GM12878 (cell line): ENCODE measurements around the gene VTA1. TPM values are rescaled to one million over a fixed set of nuclear protein-coding genes. Genes with fewer than 3 reads are reported as not detected.

Source experiments
- ATAC-seq: fragments of 200-7000 bp; cut with Tn5 transposase; 3 replicates; pipeline ENCODE4 v1.9.1; 2020; ENCODE audit warnings: mild to moderate bottlenecking, moderate library complexity
- BruUV-seq: library from RNA; stranded (reverse); fragments of 400-500 nt; replicated peaks from 2 replicates; lab custom pipeline; 2021; lab: Mats Ljungman, UMichigan
- CTCF ChIA-PET: fragments of 300-600 bp; sonication (Branson Sonifier 250); formaldehyde crosslinking; extraction: SDS; loops from one replicate; lab custom pipeline; 2021; ENCODE audit warnings: inconsistent platforms; lab: Yijun Ruan, JAX
- POLR2A ChIA-PET: fragments of 350-600 bp; formaldehyde crosslinking; extraction: SDS; loops from one replicate; lab custom pipeline; 2021; ENCODE audit warnings: inconsistent platforms; lab: Charles Lee
- RAD21 ChIA-PET: fragments of 300-600 bp; sonication (Branson Sonifier 250); formaldehyde crosslinking; loops from one replicate; lab custom pipeline; 2023; ENCODE audit warnings: antibody characterized with exemption; ENCODE audit not compliant: unreplicated experiment; lab: Charles Lee
- SMC1A ChIA-PET: fragments of 300-600 bp; sonication (Branson Sonifier 250); formaldehyde crosslinking; loops from one replicate; lab custom pipeline; 2023; ENCODE audit not compliant: unreplicated experiment, uncharacterized antibody; lab: Charles Lee
- DNase-seq: peaks from one replicate; pipeline ENCODE4 v3.0.0-alpha.2; 2011; ENCODE audit warnings: low read depth, low spot score
- FAIRE-seq: peaks from 3 replicates; lab custom pipeline; 2011; peaks lifted over from hg19 to GRCh38; lab: Jason Lieb, UNC
- H2AFZ ChIP-seq: 2 replicates; pipeline ENCODE4 v1.6.0; 2011; ENCODE audit warnings: low read depth, low read length, control low read depth; ENCODE audit not compliant: control insufficient read depth
- H3K27ac ChIP-seq: 2 replicates; pipeline ENCODE4 v1.5.1; 2011; ENCODE audit warnings: control low read depth; ENCODE audit not compliant: control insufficient read depth, insufficient read depth
- H3K27me3 ChIP-seq, 2 experiments: replicated peaks in 1 of 2; 2 replicates each; pipeline versions ENCODE4 v1.6.0 to v1.6.1; 2011; ENCODE audit warnings: low read length in 1 of 2; ENCODE audit not compliant: control insufficient read depth in 2 of 2, insufficient read depth in 2 of 2
- H3K36me3 ChIP-seq, 2 experiments: 2 replicates each; pipeline ENCODE4 v1.5.1; 2011; ENCODE audit warnings: low read length in 1 of 2; ENCODE audit not compliant: control insufficient read depth in 2 of 2, insufficient read depth in 2 of 2
- H3K4me1 ChIP-seq: 2 replicates; pipeline ENCODE4 v1.6.1; 2011; ENCODE audit warnings: mild to moderate bottlenecking, low read length, moderate library complexity, mixed read lengths; ENCODE audit not compliant: control insufficient read depth, insufficient read depth
- H3K4me2 ChIP-seq: 2 replicates; pipeline ENCODE4 v1.6.0; 2011; ENCODE audit warnings: control low read depth; ENCODE audit not compliant: control insufficient read depth, insufficient read depth
- H3K4me3 ChIP-seq: fragments of 200-600 bp; sonication (generic); 2 replicates; pipeline ENCODE4 v1.5.1; 2016
- H3K79me2 ChIP-seq: 2 replicates; pipeline ENCODE4 v1.6.0; 2011; ENCODE audit warnings: low read length; ENCODE audit not compliant: control insufficient read depth, insufficient read depth
- H3K9ac ChIP-seq: 2 replicates; pipeline ENCODE4 v1.8.0; 2011; ENCODE audit warnings: low read length, control low read depth, mixed read lengths; ENCODE audit not compliant: control insufficient read depth, insufficient read depth
- H3K9me3 ChIP-seq: replicated peaks from 3 replicates; pipeline ENCODE4 v1.5.1; 2011; ENCODE audit warnings: mild to moderate bottlenecking, low read length; ENCODE audit not compliant: control insufficient read depth, insufficient read depth
- H4K20me1 ChIP-seq: 2 replicates; pipeline ENCODE4 v1.6.0; 2011; ENCODE audit not compliant: control insufficient read depth, insufficient read depth
- BMI1 ChIP-seq: fragments of 450-650 bp; IDR thresholded peaks from 2 replicates; pipeline ENCODE4 v1.6.1; 2016; ENCODE audit warnings: mild to moderate bottlenecking, moderate library complexity, borderline replicate concordance
- CREB1 ChIP-seq: IDR thresholded peaks from 2 replicates; pipeline ENCODE4 v1.6.1; 2012; ENCODE audit warnings: low read depth, mild to moderate bottlenecking, inconsistent platforms
- ESRRA ChIP-seq: IDR thresholded peaks from 2 replicates; pipeline ENCODE4 v1.6.1; 2012; ENCODE audit warnings: mild to moderate bottlenecking, low read length, improper control_type of control experiment
- IRF5 ChIP-seq: fragments of 450-650 bp; IDR thresholded peaks from 2 replicates; pipeline ENCODE4 v1.6.1; 2017; ENCODE audit warnings: borderline replicate concordance
- SUZ12 ChIP-seq: fragments of 200-600 bp; sonication (generic); IDR thresholded peaks from one replicate; pipeline ENCODE4 v1.6.1; 2018; ENCODE audit warnings: antibody characterized with exemption, mild to moderate bottlenecking; ENCODE audit not compliant: unreplicated experiment
- USF2 ChIP-seq: IDR thresholded peaks from 2 replicates; pipeline ENCODE4 v1.6.1; 2011; ENCODE audit warnings: low read depth, low read length, improper control_type of control experiment, borderline replicate concordance
- ZNF217 ChIP-seq: fragments of 450-650 bp; IDR thresholded peaks from 2 replicates; pipeline ENCODE4 v1.6.1; 2017; ENCODE audit warnings: antibody characterized with exemption, mild to moderate bottlenecking
- WGBS: methylation state at CpG from one replicate; pipeline ENCODE4 v1.1.6; 2016; ENCODE audit warnings: low lambda C conversion rate; ENCODE audit not compliant: insufficient replicate concordance, insufficient coverage; ENCODE audit errors: missing lambda C conversion rate; 5-methylcytosine and 5-hydroxymethylcytosine counted together
- in situ Hi-C: fragments of 300-500 bp; cut with MboI; formaldehyde crosslinking; loops from 9 replicates; pipeline ENCODE4 v1.14.3; 2018; ENCODE audit warnings: mixed read lengths
- intact Hi-C: fragments of 100-400 bp; cut with micrococcal nuclease; formaldehyde crosslinking; loops from one replicate; pipeline ENCODE4 v1.14.2; 2022; ENCODE audit not compliant: unreplicated experiment
- polyA plus RNA-seq, 11 experiments: library from polyadenylated mRNA; depleted of rRNA in 4 of 11; unstranded in 6 of 11; stranded (reverse) in 5 of 11; fragments of >200 nt; fragmentation: Nextera tagmentation in 4 of 11; fragmentation: Illumina TruSeq in 1 of 11; extraction: Ambion mirVana in 4 of 11; extraction: Trizol in 1 of 11; gene quantifications; 1 replicate in 1 of 11; 2 replicates in 10 of 11; pipeline versions ENCODE4 v1.2.1 to v1.2.3, GENCODE V29; 2011 to 2016; ENCODE audit warnings: inconsistent platforms in 2 of 11, missing spikeins in 2 of 11, low read depth in 1 of 11
- total RNA-seq, 4 experiments: library from RNA; depleted of rRNA in 3 of 4; stranded (reverse); fragments of >200 nt in 3 of 4; fragmentation: Illumina TruSeq in 1 of 4; extraction: Trizol in 1 of 4; gene quantifications; 2 replicates each; pipeline versions ENCODE4 v1.2.1 to v1.2.3, GENCODE V29; 2013 to 2021

The VTA1 gene
- total and polyA plus RNA-seq, 10 of the 15 experiments (the other 5 are each of a cell fraction or from before 2014, with no cell fraction given): 48.3 to 126 (median 90.7) TPM

GRCh38 chr6:142225552-142225951 is 78.5 kb downstream of the VTA1 start:
- Histone ChIP-seq H3K9me3 (no peaks in the 10 kb centered on the region), H3K4me1 (no peaks in the 10 kb centered on the region), H2AFZ (no peak overlapping the region), H3K4me2 (no peak overlapping the region), H4K20me1 (no peaks in the 10 kb centered on the region), H3K27me3 (no peaks in the 10 kb centered on the region), H3K4me3 (no peak overlapping the region), H3K9ac (no peak overlapping the region), H3K27ac (no peak overlapping the region), H3K36me3 (no peaks in the 10 kb centered on the region), H3K79me2 (no peaks in the 10 kb centered on the region)
- WGBS: 73% methylated on average over 5 of the region's 5 CpGs
- SMC1A ChIA-PET: no interaction called here
- FAIRE-seq: no peak
- RAD21 ChIA-PET: no interaction called here
- in situ Hi-C loops: no loop called here
- POLR2A ChIA-PET: no interaction called here
- DNase-seq: no peak
- intact Hi-C loops: no loop called here
- CTCF ChIA-PET: interaction anchor here (1.1 kb wide), 1 partner anchor 79 kb away, joined by 3 read pairs; the partner anchor contains the start of gene NMBR
- ATAC-seq: no peak
- no TSS peak for BruUV-seq
- TF ChIP-seq ZNF217 (no peak), BMI1 (no peak), SUZ12 (no peak), IRF5 (no peak), ESRRA (no peak), CREB1 (no peak), USF2 (no peak)
